Progenitor cell of endocrine pancreas (in vitro differentiated cells): ENCODE results near the gene LTBR. TPM values are rescaled to one million over a fixed set of nuclear protein-coding genes. Genes with fewer than 3 reads are reported as not detected.

Experiments used
- DNase-seq: peaks from one replicate; pipeline ENCODE4 v3.0.0; 2021; ENCODE audit warnings: low spot score; ENCODE audit not compliant: unreplicated experiment
- H3K27ac Mint-ChIP-seq: 2 replicates; pipeline ENCODE4 v1.8.0; 2021; ENCODE audit warnings: mild to moderate bottlenecking, moderate library complexity, mixed read lengths
- H3K27me3 Mint-ChIP-seq: 2 replicates; pipeline ENCODE4 v1.8.0; 2021; ENCODE audit warnings: mixed read lengths
- H3K36me3 Mint-ChIP-seq: 2 replicates; pipeline ENCODE4 v1.8.0; 2022; ENCODE audit warnings: mixed read lengths; ENCODE audit not compliant: insufficient read depth
- H3K4me1 Mint-ChIP-seq: 2 replicates; pipeline ENCODE4 v1.8.0; 2021; ENCODE audit warnings: low read depth, mixed read lengths
- H3K4me3 Mint-ChIP-seq: 2 replicates; pipeline ENCODE4 v1.8.0; 2021; ENCODE audit warnings: low read depth, mild to moderate bottlenecking, moderate library complexity, mixed read lengths
- H3K9me3 Mint-ChIP-seq: 2 replicates; pipeline ENCODE4 v1.8.0; 2021; ENCODE audit warnings: low read depth, mixed read lengths
- total RNA-seq: library from RNA; stranded (reverse); gene quantifications from 2 replicates; pipeline ENCODE4 v1.2.1, GENCODE V29; 2021
- TF ChIP-seq, protein P1 (sequence below): fragments of 200-600 bp; sonication (generic); IDR thresholded peaks from one replicate; pipeline ENCODE4 v1.5.0; 2021; ENCODE audit warnings: antibody characterized with exemption, mild to moderate bottlenecking; ENCODE audit not compliant: unreplicated experiment

LTBR gene
- total RNA-seq, 1 donor from 2014 or later, result 17.8 TPM

DNA sequence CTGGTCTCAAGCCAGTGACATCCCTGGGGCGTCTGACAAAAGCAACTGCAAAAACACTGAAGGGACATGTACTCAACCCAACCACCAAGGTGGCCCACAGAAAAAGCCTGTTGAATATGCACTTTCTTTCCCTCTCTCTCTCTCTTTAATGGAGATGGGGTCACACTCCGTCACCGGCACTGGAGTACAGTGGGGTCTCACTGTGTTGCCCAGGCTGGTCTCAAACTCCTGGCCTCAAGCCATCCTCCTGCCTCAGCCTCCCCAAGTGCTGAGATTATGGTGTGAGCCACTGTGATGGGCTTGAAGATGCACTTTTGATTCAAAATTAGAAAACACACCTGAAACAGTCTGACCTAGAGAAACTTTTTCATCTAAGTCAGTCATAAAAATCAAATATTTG, 53.6 kb downstream of the LTBR start:
- TF ChIP-seq, protein P1, sequence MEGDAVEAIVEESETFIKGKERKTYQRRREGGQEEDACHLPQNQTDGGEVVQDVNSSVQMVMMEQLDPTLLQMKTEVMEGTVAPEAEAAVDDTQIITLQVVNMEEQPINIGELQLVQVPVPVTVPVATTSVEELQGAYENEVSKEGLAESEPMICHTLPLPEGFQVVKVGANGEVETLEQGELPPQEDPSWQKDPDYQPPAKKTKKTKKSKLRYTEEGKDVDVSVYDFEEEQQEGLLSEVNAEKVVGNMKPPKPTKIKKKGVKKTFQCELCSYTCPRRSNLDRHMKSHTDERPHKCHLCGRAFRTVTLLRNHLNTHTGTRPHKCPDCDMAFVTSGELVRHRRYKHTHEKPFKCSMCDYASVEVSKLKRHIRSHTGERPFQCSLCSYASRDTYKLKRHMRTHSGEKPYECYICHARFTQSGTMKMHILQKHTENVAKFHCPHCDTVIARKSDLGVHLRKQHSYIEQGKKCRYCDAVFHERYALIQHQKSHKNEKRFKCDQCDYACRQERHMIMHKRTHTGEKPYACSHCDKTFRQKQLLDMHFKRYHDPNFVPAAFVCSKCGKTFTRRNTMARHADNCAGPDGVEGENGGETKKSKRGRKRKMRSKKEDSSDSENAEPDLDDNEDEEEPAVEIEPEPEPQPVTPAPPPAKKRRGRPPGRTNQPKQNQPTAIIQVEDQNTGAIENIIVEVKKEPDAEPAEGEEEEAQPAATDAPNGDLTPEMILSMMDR, result no peak
- Mint-ChIP-seq H3K36me3 (no peaks in the 10 kb centered on the region), H3K4me3 (no peak overlapping the region), H3K27me3 (peaks cover 18% of the 10 kb centered on the region), H3K27ac (no peak overlapping the region), H3K4me1 (no peaks in the 10 kb centered on the region), H3K9me3 (no peaks in the 10 kb centered on the region)
- no peak for DNase-seq

DNA sequence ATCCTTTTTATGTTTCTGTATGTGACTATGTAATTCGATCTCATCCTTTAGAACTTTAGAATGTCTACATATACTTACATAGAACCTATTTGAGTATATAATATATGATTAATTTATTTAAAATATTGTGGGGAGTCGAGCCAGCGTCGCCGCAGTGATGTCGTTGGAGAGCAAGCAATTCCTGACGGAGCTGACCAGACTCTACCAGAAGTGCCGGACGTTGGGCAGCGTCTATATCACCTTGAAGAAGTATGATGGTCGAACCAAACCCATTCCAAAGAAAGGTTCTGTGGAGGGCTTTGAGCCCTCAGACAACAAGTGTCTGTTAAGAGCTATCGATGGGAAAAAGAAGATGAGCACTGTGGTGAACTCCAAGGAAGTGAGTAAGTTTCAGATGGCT, 54.4 kb downstream of the LTBR start:
- Mint-ChIP-seq H3K27ac (no peak overlapping the region), H3K4me3 (no peak overlapping the region), H3K9me3 (no peaks in the 10 kb centered on the region), H3K36me3 (no peaks in the 10 kb centered on the region), H3K4me1 (no peaks in the 10 kb centered on the region), H3K27me3 (peaks cover 13% of the 10 kb centered on the region)
- TF ChIP-seq, protein P1, result no peak
- no peak for DNase-seq

DNA sequence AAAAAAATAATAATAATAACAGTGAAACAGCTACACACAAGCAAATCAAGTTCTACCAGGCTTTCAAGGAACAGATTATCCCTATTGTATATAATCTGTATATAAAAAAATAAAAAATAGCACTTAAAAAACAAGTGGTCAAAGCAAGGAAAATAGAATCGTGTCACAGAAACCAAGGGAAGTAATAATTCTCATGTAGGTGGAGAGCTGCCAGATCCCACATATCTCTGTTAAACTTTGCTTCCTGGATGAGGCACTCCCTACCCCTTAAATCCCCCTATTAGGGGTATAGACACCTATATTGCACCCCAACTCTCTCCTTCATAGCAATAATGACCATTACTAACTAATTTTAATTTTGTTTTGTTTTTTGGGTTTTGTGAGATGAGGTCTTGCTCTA, 56.4 kb downstream of the LTBR start:
- no peaks in the 10 kb centered on the region for H3K4me1 Mint-ChIP-seq
- no peaks in the 10 kb centered on the region for H3K9me3 Mint-ChIP-seq
- no peak for DNase-seq
- no peak overlapping the region for H3K4me3 Mint-ChIP-seq
- no peak overlapping the region for H3K27ac Mint-ChIP-seq
- no peaks in the 10 kb centered on the region for H3K27me3 Mint-ChIP-seq
- H3K36me3 Mint-ChIP-seq, result no peaks in the 10 kb centered on the region
- TF ChIP-seq, protein P1, result no peak

Other genes with a start within 250 kb of the LTBR start
- 6.0 and 10.8 TPM in 2 replicates for gene CD9, start 183.8 kb upstream of the LTBR start, total RNA-seq
- 40.5 and 44.0 TPM in 2 replicates for gene PLEKHG6, start 73.5 kb upstream of the LTBR start, total RNA-seq
- 67.5 and 68.8 TPM in 2 replicates for gene TNFRSF1A, start 42.1 kb upstream of the LTBR start, total RNA-seq
- gene SCNN1A, start 8.6 kb upstream of the LTBR start, total RNA-seq, result 14.3 and 23.1 TPM in 2 replicates
- gene CD27, start 60.8 kb downstream of the LTBR start, total RNA-seq, result not detected in 2 replicates
- gene TAPBPL, start 67.9 kb downstream of the LTBR start, total RNA-seq, result 2.4 TPM in 2 replicates
- gene VAMP1, start 86.5 kb downstream of the LTBR start, total RNA-seq, result 3.6 and 5.5 TPM in 2 replicates
- gene MRPL51, start 109.1 kb downstream of the LTBR start, total RNA-seq, result 279 and 297 TPM in 2 replicates
- 97.4 and 99.1 TPM in 2 replicates for gene NCAPD2, start 109.9 kb downstream of the LTBR start, total RNA-seq
- 2,230 and 2,287 TPM in 2 replicates for gene GAPDH, start 150.4 kb downstream of the LTBR start, total RNA-seq
- gene IFFO1, start 171.9 kb downstream of the LTBR start, total RNA-seq, result 21.7 and 22.3 TPM in 2 replicates
- gene NOP2, start 184.1 kb downstream of the LTBR start, total RNA-seq, result 95.9 and 96.0 TPM in 2 replicates
- 370 and 406 TPM in 2 replicates for gene CHD4, start 223.2 kb downstream of the LTBR start, total RNA-seq